SK-N-SH (cell line): Measurements from ENCODE around the gene FANCD2OS. TPM values are rescaled to one million over a fixed set of nuclear protein-coding genes. Genes with fewer than 3 reads are reported as not detected.

ENCODE experiments used
- CTCF ChIA-PET: fragments of 300-600, 350-600 bp; formaldehyde crosslinking; extraction: SDS; loops from one replicate; lab custom pipeline; 2021; lab: Yijun Ruan, JAX
- POLR2A ChIA-PET: fragments of 350-600 bp; sonication (Branson Sonifier 250); formaldehyde crosslinking; extraction: SDS; loops from one replicate; lab custom pipeline; 2020; ENCODE audit warnings: antibody characterized with exemption, inconsistent platforms; lab: Yijun Ruan, JAX
- DNase-seq: peaks from one replicate; pipeline ENCODE4 v3.0.0; 2012
- H2AFZ ChIP-seq: fragments of 200-600 bp; sonication (generic); 2 replicates; pipeline ENCODE4 v1.8.1; 2016; ENCODE audit warnings: antibody characterized with exemption, mild to moderate bottlenecking, low read depth
- H3F3A ChIP-seq: fragments of 200-600 bp; sonication (generic); replicated peaks from 2 replicates; pipeline ENCODE3; 2016; ENCODE audit warnings: antibody characterized with exemption, mild to moderate bottlenecking; ENCODE audit not compliant: insufficient read depth
- H3K27ac ChIP-seq, 2 experiments: fragments of 200-500 bp in 1 of 2; fragments of 200-600 bp in 1 of 2; sonication (Bioruptor generic) in 1 of 2; sonication (generic), shearing (Covaris generic) in 1 of 2; 2 replicates each; pipeline versions ENCODE4 v1.5.1 to v1.6.1; 2014 to 2016; ENCODE audit warnings: low read depth in 2 of 2, inconsistent platforms in 1 of 2, low read length in 1 of 2, mild to moderate bottlenecking in 1 of 2, mixed read lengths in 1 of 2
- H3K27me3 ChIP-seq: fragments of 200-600 bp; sonication (generic), shearing (Covaris generic); 2 replicates; pipeline ENCODE4 v1.6.1; 2016; ENCODE audit warnings: mixed run types; ENCODE audit not compliant: insufficient read depth
- H3K36me3 ChIP-seq, 2 experiments: fragments of 200-500 bp in 1 of 2; fragments of 200-600 bp in 1 of 2; sonication (Bioruptor generic) in 1 of 2; sonication (generic) in 1 of 2; replicated peaks in 1 of 2; 2 replicates each; pipeline versions ENCODE3 to v1.5.1; 2014 to 2016; ENCODE audit warnings: low read length in 1 of 2, mild to moderate bottlenecking in 1 of 2; ENCODE audit not compliant: insufficient read depth in 2 of 2, control insufficient read depth in 1 of 2
- H3K4me1 ChIP-seq, 2 experiments: fragments of 200-500 bp in 1 of 2; fragments of 200-600 bp in 1 of 2; sonication (Bioruptor generic) in 1 of 2; sonication (generic), shearing (Covaris generic) in 1 of 2; 2 replicates each; pipeline versions ENCODE4 v1.5.1 to v1.6.1; 2014 to 2016; ENCODE audit warnings: low read depth in 1 of 2, low read length in 1 of 2, mixed run types in 1 of 2; ENCODE audit not compliant: insufficient read depth in 2 of 2, control insufficient read depth in 1 of 2
- H3K4me2 ChIP-seq: fragments of 200-600 bp; sonication (generic), shearing (Covaris generic); 2 replicates; pipeline ENCODE4 v1.6.1; 2017; ENCODE audit warnings: mixed run types
- H3K4me3 ChIP-seq, 2 experiments: fragments of 200-500 bp in 1 of 2; fragments of 200-600 bp in 1 of 2; sonication (Bioruptor generic) in 1 of 2; sonication (generic), shearing (Covaris generic) in 1 of 2; 2 replicates each; pipeline versions ENCODE4 v1.5.1 to v1.8.1; 2014 to 2016; ENCODE audit warnings: low read depth in 2 of 2, inconsistent platforms in 1 of 2, low read length in 1 of 2, mild to moderate bottlenecking in 1 of 2, mixed read lengths in 1 of 2, moderate library complexity in 1 of 2
- H3K79me2 ChIP-seq: fragments of 200-600 bp; sonication (generic); 2 replicates; pipeline ENCODE4 v1.8.1; 2017; ENCODE audit warnings: mild to moderate bottlenecking; ENCODE audit not compliant: insufficient read depth
- H3K9ac ChIP-seq: fragments of 200-600 bp; sonication (generic); 2 replicates; pipeline ENCODE4 v1.6.1; 2017; ENCODE audit warnings: mixed run types
- H3K9me2 ChIP-seq: fragments of 200-600 bp; sonication (generic); 2 replicates; pipeline ENCODE4 v1.6.1; 2017; ENCODE audit warnings: mixed run types
- H3K9me3 ChIP-seq: fragments of 200-600 bp; sonication (generic); 2 replicates; pipeline ENCODE4 v1.6.1; 2017; ENCODE audit warnings: mixed run types, mild to moderate bottlenecking, moderate library complexity
- H4K20me1 ChIP-seq: fragments of 200-600 bp; sonication (generic); 2 replicates; pipeline ENCODE4 v1.6.1; 2017; ENCODE audit warnings: mild to moderate bottlenecking, mixed run types; ENCODE audit not compliant: insufficient read depth
- CHD2 ChIP-seq: fragments of 150-350 bp; IDR thresholded peaks from 2 replicates; pipeline ENCODE4 v1.6.1; 2018; ENCODE audit warnings: low read length; ENCODE audit not compliant: partially characterized antibody
- EP300 ChIP-seq, 2 experiments: IDR thresholded peaks; 2 replicates each; pipeline versions ENCODE4 v1.4.0 to v1.6.1; 2012; ENCODE audit warnings: borderline replicate concordance in 1 of 2, low read depth in 1 of 2, low read length in 1 of 2
- FOSL2 ChIP-seq: IDR thresholded peaks from 2 replicates; pipeline ENCODE4 v1.4.0; 2012; ENCODE audit warnings: low read depth, mild to moderate bottlenecking, moderate library complexity, borderline replicate concordance
- FOXM1 ChIP-seq: IDR thresholded peaks from 2 replicates; pipeline ENCODE4 v1.4.0; 2012; ENCODE audit warnings: low read depth, mild to moderate bottlenecking
- GABPA ChIP-seq: IDR thresholded peaks from 2 replicates; pipeline ENCODE4 v1.4.0; 2012; ENCODE audit warnings: low read depth, mild to moderate bottlenecking
- GATA2 ChIP-seq: sonication (generic); formaldehyde crosslinking; IDR thresholded peaks from 2 replicates; pipeline ENCODE4 v1.5.0; 2020; ENCODE audit warnings: mild to moderate bottlenecking, missing genetic modification reagents
- JUND ChIP-seq: IDR thresholded peaks from 2 replicates; pipeline ENCODE4 v1.4.0; 2012
- NRF1 ChIP-seq: IDR thresholded peaks from 2 replicates; pipeline ENCODE4 v1.6.1; 2012; ENCODE audit warnings: low read depth, mild to moderate bottlenecking, low read length
- RCOR1 ChIP-seq: fragments of 150-350 bp; IDR thresholded peaks from 2 replicates; pipeline ENCODE4 v1.6.1; 2017; ENCODE audit warnings: antibody characterized with exemption, low read length
- RFX5 ChIP-seq: IDR thresholded peaks from 2 replicates; pipeline ENCODE4 v1.6.1; 2012; ENCODE audit warnings: mild to moderate bottlenecking, improper control_type of control experiment, low read length
- RXRA ChIP-seq: IDR thresholded peaks from 2 replicates; pipeline ENCODE4 v1.4.0; 2012; ENCODE audit warnings: low read depth, mild to moderate bottlenecking, borderline replicate concordance
- TAF1 ChIP-seq: IDR thresholded peaks from 2 replicates; pipeline ENCODE4 v1.6.1; 2012; ENCODE audit warnings: low read depth, mild to moderate bottlenecking, low read length, moderate library complexity, borderline replicate concordance
- TCF12 ChIP-seq: IDR thresholded peaks from 2 replicates; pipeline ENCODE4 v1.4.0; 2012
- TEAD4 ChIP-seq: IDR thresholded peaks from 2 replicates; pipeline ENCODE4 v1.4.0; 2012; ENCODE audit warnings: mild to moderate bottlenecking, borderline replicate concordance; ENCODE audit not compliant: insufficient read depth
- USF2 ChIP-seq: fragments of 150-350 bp; IDR thresholded peaks from 2 replicates; pipeline ENCODE4 v1.6.1; 2017; ENCODE audit warnings: antibody characterized with exemption, low read length, low read depth, borderline replicate concordance
- ZBTB33 ChIP-seq: IDR thresholded peaks from 2 replicates; pipeline ENCODE4 v1.4.0; 2012; ENCODE audit warnings: low read depth, borderline replicate concordance
- WGBS: methylation state at CpG from one replicate; pipeline ENCODE4 v1.1.6; 2017; ENCODE audit warnings: low lambda C conversion rate; 5-methylcytosine and 5-hydroxymethylcytosine counted together
- polyA plus RNA-seq, 3 experiments: library from polyadenylated mRNA; depleted of rRNA; stranded (reverse); fragments of >200 nt; gene quantifications; 2 replicates each; pipeline ENCODE4 v1.2.3, GENCODE V29; 2012
- TF ChIP-seq, protein P1 (sequence below): IDR thresholded peaks from 2 replicates; pipeline ENCODE4 v1.4.0; 2012; ENCODE audit warnings: low read depth
- TF ChIP-seq, protein P2 (sequence below): IDR thresholded peaks from 2 replicates; pipeline ENCODE4 v1.4.0; 2012; ENCODE audit warnings: low read depth, borderline replicate concordance
- TF ChIP-seq, protein P3 (sequence below): fragments of 200-600 bp; sonication (generic); IDR thresholded peaks from 2 replicates; pipeline ENCODE4 v1.6.1; 2017; ENCODE audit warnings: antibody characterized with exemption, mild to moderate bottlenecking, moderate library complexity
- TF ChIP-seq, protein P4 (sequence below): fragments of 150-350 bp; IDR thresholded peaks from 2 replicates; pipeline ENCODE4 v1.6.1; 2016; ENCODE audit warnings: mild to moderate bottlenecking, low read depth, low read length

The FANCD2OS gene
- polyA plus RNA-seq, 1 of the 3 experiments (the other 2 are of a cell fraction), result not detected

- Histone ChIP-seq H3K27ac (no peak overlapping the region), H4K20me1 (peaks cover 46% of the 10 kb centered on the region), H3K79me2 (peaks cover 87% of the 10 kb centered on the region), H2AFZ (no peak overlapping the region), H3K27me3 (no peaks in the 10 kb centered on the region), H3K4me3 (no peak overlapping the region), H3F3A (no peaks in the 10 kb centered on the region), H3K4me2 (no peak overlapping the region), H3K9me3 (no peaks in the 10 kb centered on the region), H3K4me1 (peaks cover 7 to 10% of the 10 kb centered on the region in 2 experiments; a peak in 3 of 4 replicates), H3K9me2 (no peaks in the 10 kb centered on the region), H3K9ac (no peak overlapping the region), H3K36me3 (peaks cover 3 to 23% of the 10 kb centered on the region in 2 experiments)
- 97% methylated on average over 4 of the region's 4 CpGs for WGBS
- POLR2A ChIA-PET, result no interaction called here
- CTCF ChIA-PET, result no interaction called here
- TF ChIP-seq GATA2 (CRISPR knock-in tag) (no peak), CHD2 (no peak), TEAD4 (no peak), TCF12 (no peak), USF2 (no peak), EP300 (IDR thresholded peaks at IDR 0.05; ENCODE audit: borderline replicate concordance in 1 of 2, low read depth in 1 of 2, low read length in 1 of 2) (no peak), NRF1 (no peak), FOXM1 (no peak), RCOR1 (no peak), ZBTB33 (no peak), RFX5 (no peak), JUND (no peak), FOSL2 (no peak), TAF1 (no peak), RXRA (no peak), GABPA (no peak)
- TF ChIP-seq, protein P1, sequence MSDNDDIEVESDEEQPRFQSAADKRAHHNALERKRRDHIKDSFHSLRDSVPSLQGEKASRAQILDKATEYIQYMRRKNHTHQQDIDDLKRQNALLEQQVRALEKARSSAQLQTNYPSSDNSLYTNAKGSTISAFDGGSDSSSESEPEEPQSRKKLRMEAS, result no peak
- TF ChIP-seq, protein P2, sequence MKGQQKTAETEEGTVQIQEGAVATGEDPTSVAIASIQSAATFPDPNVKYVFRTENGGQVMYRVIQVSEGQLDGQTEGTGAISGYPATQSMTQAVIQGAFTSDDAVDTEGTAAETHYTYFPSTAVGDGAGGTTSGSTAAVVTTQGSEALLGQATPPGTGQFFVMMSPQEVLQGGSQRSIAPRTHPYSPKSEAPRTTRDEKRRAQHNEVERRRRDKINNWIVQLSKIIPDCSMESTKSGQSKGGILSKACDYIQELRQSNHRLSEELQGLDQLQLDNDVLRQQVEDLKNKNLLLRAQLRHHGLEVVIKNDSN, result no peak
- TF ChIP-seq, protein P3, sequence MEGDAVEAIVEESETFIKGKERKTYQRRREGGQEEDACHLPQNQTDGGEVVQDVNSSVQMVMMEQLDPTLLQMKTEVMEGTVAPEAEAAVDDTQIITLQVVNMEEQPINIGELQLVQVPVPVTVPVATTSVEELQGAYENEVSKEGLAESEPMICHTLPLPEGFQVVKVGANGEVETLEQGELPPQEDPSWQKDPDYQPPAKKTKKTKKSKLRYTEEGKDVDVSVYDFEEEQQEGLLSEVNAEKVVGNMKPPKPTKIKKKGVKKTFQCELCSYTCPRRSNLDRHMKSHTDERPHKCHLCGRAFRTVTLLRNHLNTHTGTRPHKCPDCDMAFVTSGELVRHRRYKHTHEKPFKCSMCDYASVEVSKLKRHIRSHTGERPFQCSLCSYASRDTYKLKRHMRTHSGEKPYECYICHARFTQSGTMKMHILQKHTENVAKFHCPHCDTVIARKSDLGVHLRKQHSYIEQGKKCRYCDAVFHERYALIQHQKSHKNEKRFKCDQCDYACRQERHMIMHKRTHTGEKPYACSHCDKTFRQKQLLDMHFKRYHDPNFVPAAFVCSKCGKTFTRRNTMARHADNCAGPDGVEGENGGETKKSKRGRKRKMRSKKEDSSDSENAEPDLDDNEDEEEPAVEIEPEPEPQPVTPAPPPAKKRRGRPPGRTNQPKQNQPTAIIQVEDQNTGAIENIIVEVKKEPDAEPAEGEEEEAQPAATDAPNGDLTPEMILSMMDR, result no peak
- TF ChIP-seq, protein P4, sequence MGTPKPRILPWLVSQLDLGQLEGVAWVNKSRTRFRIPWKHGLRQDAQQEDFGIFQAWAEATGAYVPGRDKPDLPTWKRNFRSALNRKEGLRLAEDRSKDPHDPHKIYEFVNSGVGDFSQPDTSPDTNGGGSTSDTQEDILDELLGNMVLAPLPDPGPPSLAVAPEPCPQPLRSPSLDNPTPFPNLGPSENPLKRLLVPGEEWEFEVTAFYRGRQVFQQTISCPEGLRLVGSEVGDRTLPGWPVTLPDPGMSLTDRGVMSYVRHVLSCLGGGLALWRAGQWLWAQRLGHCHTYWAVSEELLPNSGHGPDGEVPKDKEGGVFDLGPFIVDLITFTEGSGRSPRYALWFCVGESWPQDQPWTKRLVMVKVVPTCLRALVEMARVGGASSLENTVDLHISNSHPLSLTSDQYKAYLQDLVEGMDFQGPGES, result no peak
- DNase-seq, result no peak
These were observed 11.3 kb upstream of the FANCD2OS start for GRCh38 chr3:10119376-10119775.
